ENCODE results near the gene NEAT1. TPM values are rescaled to one million over a fixed set of nuclear protein-coding genes. Genes with fewer than 3 reads are reported as not detected.
"Not testable (repeated sequence)": the region's sequence is repeated elsewhere in the genome, so short reads cannot be mapped to it uniquely, and the experiment has no call there.

The NEAT1 gene
- total and polyA plus RNA-seq, 8 donors = 106 to 1,441 (median 149) TPM

- DNase-seq = peak in 3 of 4 donors; percentile 78 to 89 (median 88)
- H3K4me3 ChIP-seq = no peak overlapping the region
- H3K36me3 ChIP-seq = no peaks in the 10 kb centered on the region
- H3K27me3 ChIP-seq = no peaks in the 10 kb centered on the region
- peak; percentile 38 to 52 for TF ChIP-seq CTCF (IDR thresholded peaks at IDR 0.05)
- H3K4me1 ChIP-seq = peaks cover 7 to 34% of the 10 kb centered on the region in 2 donors
- no peaks in the 10 kb centered on the region for H3K9me3 ChIP-seq
- intact Hi-C loops (cut with DNase I) = no loop called here
- no peak overlapping the region for H3K27ac ChIP-seq
- ATAC-seq = peak; percentile 75
Measured at GRCh38 chr11:65468874-65469333, 46.3 kb downstream of the NEAT1 start.

- Histone ChIP-seq H3K27ac (peak overlapping the region; percentile 89 to 91), H3K27me3 (no peaks in the 10 kb centered on the region), H3K9me3 (no peaks in the 10 kb centered on the region), H3K4me1 (peaks cover 7 to 41% of the 10 kb centered on the region in 2 donors), H3K36me3 (no peaks in the 10 kb centered on the region), H3K4me3 (no peak overlapping the region)
- no peak for DNase-seq
- ATAC-seq = no peak
- intact Hi-C loops (cut with DNase I) = no loop called here
- TF ChIP-seq CTCF (IDR thresholded peaks at IDR 0.05) = no peak
Measured at GRCh38 chr11:65470433-65471049, 47.9 kb downstream of the NEAT1 start.

GRCh38 chr11:65471447-65471891, 48.9 kb downstream of the NEAT1 start:
- peaks cover 9 to 51% of the 10 kb centered on the region in 2 donors for H3K4me1 ChIP-seq
- no peaks in the 10 kb centered on the region for H3K27me3 ChIP-seq
- no peaks in the 10 kb centered on the region for H3K36me3 ChIP-seq
- DNase-seq (peak in 2 of 4 donors; percentile 78 to 86), ATAC-seq (peak; percentile 81)
- H3K27ac ChIP-seq = peak overlapping the region; percentile 89 to 91
- H3K9me3 ChIP-seq = no peaks in the 10 kb centered on the region
- peak overlapping the region in 1 of 2 donors; percentile 23 for H3K4me3 ChIP-seq
- TF ChIP-seq CTCF (IDR thresholded peaks at IDR 0.05) = peak; percentile 35 to 67
- intact Hi-C loops (cut with DNase I) = no loop called here

GRCh38 chr11:65472588-65473277, 50.1 kb downstream of the NEAT1 start:
- H3K27me3 ChIP-seq; ATAC-seq; H3K36me3 ChIP-seq; H3K9me3 ChIP-seq; intact Hi-C loops (cut with DNase I); DNase-seq: not testable (repeated sequence)
- H3K4me1 ChIP-seq = peaks cover 11 to 56% of the 10 kb centered on the region in 2 donors
- peak overlapping the region in 1 of 2 donors; percentile 9 for H3K4me3 ChIP-seq
- peak overlapping the region; percentile 81 to 89 for H3K27ac ChIP-seq

GRCh38 chr11:65473278-65473860, 50.8 kb downstream of the NEAT1 start:
- Histone ChIP-seq H3K27me3 (no peaks in the 10 kb centered on the region), H3K9me3 (no peaks in the 10 kb centered on the region), H3K27ac (peak overlapping the region; percentile 81 to 89), H3K4me3 (no peak overlapping the region), H3K36me3 (no peaks in the 10 kb centered on the region), H3K4me1 (peaks cover 17 to 62% of the 10 kb centered on the region in 2 donors)
- intact Hi-C loops (cut with DNase I) = no loop called here
- DNase-seq (no peak), ATAC-seq (no peak)
- TF ChIP-seq CTCF (IDR thresholded peaks at IDR 0.05) = no peak
